ENCODE measurements around the gene SARS2.
"Not testable (repeated sequence)": the region's sequence is repeated elsewhere in the genome, so short reads cannot be mapped to it uniquely, and the experiment has no call there.

DNA sequence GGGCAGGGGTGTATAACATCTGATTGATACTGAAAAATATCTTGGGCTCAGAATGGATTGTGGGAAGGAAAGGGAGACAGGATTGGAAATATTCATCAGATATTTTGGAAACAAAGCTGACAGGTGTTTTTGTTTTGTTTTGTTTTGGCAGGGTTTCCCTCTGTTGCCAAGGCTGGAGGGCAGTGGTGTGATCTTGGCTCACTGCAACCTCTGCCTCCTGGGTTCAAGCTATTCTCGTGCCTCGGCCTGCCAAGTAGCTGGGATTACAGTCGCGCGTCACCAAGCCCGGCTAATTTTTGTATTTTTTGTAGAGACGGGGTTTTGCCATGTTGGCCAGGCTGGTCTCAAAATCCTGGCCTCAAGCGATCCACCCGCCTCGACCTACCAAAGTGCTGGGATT, 57.2 kb downstream of the SARS2 start:
- TF ChIP-seq, protein P1, sequence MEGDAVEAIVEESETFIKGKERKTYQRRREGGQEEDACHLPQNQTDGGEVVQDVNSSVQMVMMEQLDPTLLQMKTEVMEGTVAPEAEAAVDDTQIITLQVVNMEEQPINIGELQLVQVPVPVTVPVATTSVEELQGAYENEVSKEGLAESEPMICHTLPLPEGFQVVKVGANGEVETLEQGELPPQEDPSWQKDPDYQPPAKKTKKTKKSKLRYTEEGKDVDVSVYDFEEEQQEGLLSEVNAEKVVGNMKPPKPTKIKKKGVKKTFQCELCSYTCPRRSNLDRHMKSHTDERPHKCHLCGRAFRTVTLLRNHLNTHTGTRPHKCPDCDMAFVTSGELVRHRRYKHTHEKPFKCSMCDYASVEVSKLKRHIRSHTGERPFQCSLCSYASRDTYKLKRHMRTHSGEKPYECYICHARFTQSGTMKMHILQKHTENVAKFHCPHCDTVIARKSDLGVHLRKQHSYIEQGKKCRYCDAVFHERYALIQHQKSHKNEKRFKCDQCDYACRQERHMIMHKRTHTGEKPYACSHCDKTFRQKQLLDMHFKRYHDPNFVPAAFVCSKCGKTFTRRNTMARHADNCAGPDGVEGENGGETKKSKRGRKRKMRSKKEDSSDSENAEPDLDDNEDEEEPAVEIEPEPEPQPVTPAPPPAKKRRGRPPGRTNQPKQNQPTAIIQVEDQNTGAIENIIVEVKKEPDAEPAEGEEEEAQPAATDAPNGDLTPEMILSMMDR (IDR thresholded peaks at IDR 0.05), result not testable (repeated sequence)
- TF ChIP-seq POLR2A (IDR thresholded peaks at IDR 0.05), result not testable (repeated sequence)

Data from prostate gland (tissue), 2 donors.